Esophagus squamous epithelium (tissue), 5 donors: ENCODE results near the gene CST3. TPM values are rescaled to one million over a fixed set of nuclear protein-coding genes. Genes with fewer than 3 reads are reported as not detected.

Experiments
- DNase-seq: peaks from one replicate; lab custom pipeline; 2025; lab: John Stamatoyannopoulos, UW
- H3K27ac ChIP-seq, 4 donors: fragments of 200-600 bp; sonication (generic); one replicate each; pipeline ENCODE4 v1.5.1; 2016 to 2019; ENCODE audit warnings: mild to moderate bottlenecking in 1 of 4
- H3K27me3 ChIP-seq, 4 donors: fragments of 200-600 bp; sonication (generic); 1 replicate in 3 of 4; 2 replicates in 1 of 4; pipeline versions ENCODE4 v1.5.1 to v1.6.0; 2017 to 2021; ENCODE audit warnings: antibody characterized with exemption in 1 of 4
- H3K36me3 ChIP-seq, 3 donors: fragments of 200-600 bp; sonication (generic); one replicate each; pipeline ENCODE4 v1.5.1; 2016 to 2019
- H3K4me1 ChIP-seq, 3 donors: fragments of 200-600 bp; sonication (generic); one replicate each; pipeline ENCODE4 v1.5.1; 2017 to 2019
- H3K4me3 ChIP-seq, 4 donors: fragments of 200-600 bp; sonication (generic); 1 replicate in 3 of 4; 2 replicates in 1 of 4; pipeline ENCODE4 v1.5.1; 2016 to 2019; ENCODE audit warnings: mild to moderate bottlenecking in 2 of 4, moderate library complexity in 1 of 4
- H3K9me3 ChIP-seq, 3 donors: fragments of 200-600 bp; sonication (generic); one replicate each; pipeline ENCODE4 v1.5.1; 2016 to 2019
- CTCF ChIP-seq, 6 experiments: fragments of 450-650 bp in 4 of 6; fragments of 200-600 bp in 2 of 6; sonication (generic) in 2 of 6; IDR thresholded peaks; one replicate each; pipeline ENCODE4 v1.5.1; 2016 to 2019; ENCODE audit warnings: antibody characterized with exemption in 6 of 6, mild to moderate bottlenecking in 4 of 6, moderate library complexity in 4 of 6
- POLR2A ChIP-seq, 4 donors: fragments of 450-650 bp; IDR thresholded peaks; one replicate each; pipeline ENCODE4 v1.6.1; 2017; ENCODE audit warnings: antibody characterized with exemption in 4 of 4, mild to moderate bottlenecking in 4 of 4, moderate library complexity in 3 of 4
- WGBS, 2 donors: methylation state at CpG; one replicate each; pipeline ENCODE4 v1.1.5; 2018; 5-methylcytosine and 5-hydroxymethylcytosine counted together
- intact Hi-C: fragments of 100-400 bp; cut with DNase I; formaldehyde crosslinking; loops from one replicate; pipeline ENCODE4 v1.15.0; 2022
- total RNA-seq, 4 donors: library from RNA; depleted of rRNA; stranded (reverse); fragments of >200 nt; gene quantifications; one replicate each; pipeline ENCODE4 v1.1.0, GENCODE V29; 2016
- donor health status: DM: yes; HTN: yes; CAD: no.

The CST3 gene
- total RNA-seq, 4 donors from 2014 or later, result 323 to 899 (median 600) TPM

DNA sequence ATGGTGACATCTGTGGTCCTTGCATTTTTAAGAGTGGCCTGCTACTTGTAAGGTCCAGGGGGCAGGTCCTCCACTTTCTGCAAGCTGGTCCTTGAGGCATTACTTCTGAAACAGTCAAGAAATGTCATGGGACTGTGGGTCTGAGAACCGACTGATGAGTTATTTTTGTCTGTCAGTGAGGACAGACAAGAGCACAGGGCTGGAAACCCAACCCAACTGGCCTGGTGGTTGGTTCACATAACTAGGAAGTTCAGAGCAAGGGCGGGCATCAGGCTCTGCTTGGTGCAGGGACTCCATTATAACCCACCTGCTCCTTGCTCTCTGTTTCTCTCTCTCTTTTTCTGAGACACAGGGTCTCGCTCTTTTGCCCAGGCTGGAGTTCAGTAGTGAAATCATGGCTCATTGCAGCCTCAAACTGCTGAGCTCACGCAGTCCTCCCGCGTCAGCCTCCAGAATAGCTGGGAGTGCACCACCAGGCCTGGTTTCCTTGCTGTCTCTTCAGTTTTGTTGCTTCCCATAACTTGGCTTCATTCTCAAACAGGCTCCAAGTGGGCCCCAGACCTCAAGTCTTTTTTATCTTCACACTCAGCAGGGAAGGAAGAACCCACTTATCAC is 9.2 kb downstream of the CST3 start:
- H3K4me3 ChIP-seq, result no peak overlapping the region
- H3K36me3 ChIP-seq, result peaks cover 4 to 24% (median 8%) of the 10 kb centered on the region in 3 donors
- no peaks in the 10 kb centered on the region for H3K9me3 ChIP-seq
- TF ChIP-seq CTCF (IDR thresholded peaks at IDR 0.05) (no peak), POLR2A (IDR thresholded peaks at IDR 0.05) (no peak)
- intact Hi-C loops, result no loop called here
- H3K4me1 ChIP-seq, result peaks cover 0 to 54% (median 32%) of the 10 kb centered on the region in 3 donors
- H3K27ac ChIP-seq, result peak overlapping the region; percentile 32 to 82 (median 77)
- no peak for DNase-seq
- 81 to 89% methylated on average over 6 of the region's 6 CpGs for WGBS, 2 donors
- H3K27me3 ChIP-seq, result no peaks in the 10 kb centered on the region

DNA sequence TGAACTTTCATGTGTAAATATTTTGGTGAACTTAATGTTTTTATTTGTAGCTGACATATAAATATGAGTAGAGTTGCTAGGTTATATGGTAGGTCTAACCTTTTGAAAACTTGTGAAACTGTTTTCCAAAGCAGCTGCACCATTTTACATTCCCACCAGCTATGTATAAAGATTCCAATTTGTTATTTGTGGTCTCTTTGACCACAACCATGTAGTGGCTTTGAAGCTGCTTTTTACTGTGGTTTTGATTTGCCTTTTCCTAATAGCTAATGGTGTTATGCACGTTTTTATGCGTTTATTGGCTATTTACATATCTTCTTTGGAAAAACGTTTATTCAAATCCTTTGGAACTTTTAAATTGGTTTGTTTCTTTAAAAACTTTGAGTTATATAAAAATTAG is 10.3 kb downstream of the CST3 start:
- H3K27me3 ChIP-seq, result no peaks in the 10 kb centered on the region
- no peak for DNase-seq
- intact Hi-C loops, result no loop called here
- no peak overlapping the region for H3K4me3 ChIP-seq
- H3K36me3 ChIP-seq, result peaks cover 0 to 14% (median 2%) of the 10 kb centered on the region in 3 donors
- TF ChIP-seq POLR2A (IDR thresholded peaks at IDR 0.05), result no peak
- TF ChIP-seq CTCF (IDR thresholded peaks at IDR 0.05), result no peak
- H3K9me3 ChIP-seq, result no peaks in the 10 kb centered on the region
- 72 to 83% methylated on average over 3 of the region's 3 CpGs for WGBS, 2 donors
- H3K4me1 ChIP-seq, result peaks cover 0 to 57% (median 32%) of the 10 kb centered on the region in 3 donors
- no peak overlapping the region for H3K27ac ChIP-seq

GRCh38 chr20:23626040-23626620 is 11.6 kb downstream of the CST3 start:
- Histone ChIP-seq H3K4me3 (no peak overlapping the region), H3K4me1 (peaks cover 0 to 57% (median 41%) of the 10 kb centered on the region in 3 donors), H3K27me3 (no peaks in the 10 kb centered on the region), H3K27ac (peak overlapping the region in 3 of 4 donors; percentile 36 to 65 (median 38)), H3K9me3 (no peaks in the 10 kb centered on the region), H3K36me3 (peaks cover 0 to under 1% (median 0%) of the 10 kb centered on the region in 3 donors)
- intact Hi-C loops, result no loop called here
- WGBS, 2 donors, result 60 to 67% methylated on average over 3 to 4 of the region's 4 CpGs
- peak in 1 of 6 experiments; percentile 5 for TF ChIP-seq CTCF (IDR thresholded peaks at IDR 0.05)
- no peak for TF ChIP-seq POLR2A (IDR thresholded peaks at IDR 0.05)
- DNase-seq, result no peak

DNA sequence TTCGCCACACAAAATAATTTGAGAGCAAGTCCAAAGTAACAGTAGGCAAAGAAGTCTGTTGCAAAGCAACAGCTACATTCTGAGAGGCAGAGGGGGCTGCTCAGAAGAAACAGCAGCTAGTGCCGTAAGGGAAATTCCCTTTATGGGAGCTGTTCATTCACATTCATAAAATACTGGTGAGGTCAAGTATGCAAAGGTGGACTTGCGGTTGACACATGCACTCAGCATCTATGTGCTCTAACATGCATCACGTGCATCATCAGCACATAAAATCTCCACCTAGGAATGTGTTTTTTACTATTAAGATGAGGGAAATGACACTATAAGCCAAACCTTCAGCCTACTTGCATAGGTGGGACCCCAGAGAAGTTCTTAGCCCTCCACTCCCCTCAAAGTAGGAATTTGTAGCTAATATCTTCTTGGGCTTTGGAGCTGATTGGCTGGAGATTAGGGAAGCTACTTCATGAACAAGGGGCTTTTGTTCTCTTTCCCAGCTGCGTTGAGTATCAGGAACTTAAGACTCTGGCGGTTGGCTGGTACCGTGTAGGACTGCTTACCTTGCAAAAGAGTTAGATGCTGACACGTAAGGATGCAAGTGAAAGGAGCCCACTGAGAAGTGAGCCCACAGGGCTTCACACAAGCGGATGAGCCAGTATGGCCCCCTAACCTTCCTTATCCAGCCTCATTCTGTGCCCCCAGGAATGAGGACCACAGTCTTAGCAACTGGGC is 12.4 kb downstream of the CST3 start:
- TF ChIP-seq POLR2A (IDR thresholded peaks at IDR 0.05) (no peak), CTCF (IDR thresholded peaks at IDR 0.05) (no peak)
- Histone ChIP-seq H3K4me1 (peaks cover 0 to 57% (median 41%) of the 10 kb centered on the region in 3 donors), H3K27ac (peak overlapping the region in 2 of 4 donors; percentile 38 to 65), H3K4me3 (no peak overlapping the region), H3K36me3 (no peaks in the 10 kb centered on the region), H3K9me3 (no peaks in the 10 kb centered on the region), H3K27me3 (no peaks in the 10 kb centered on the region)
- WGBS, 2 donors, result 66 to 86% methylated on average over 5 to 9 of the region's 9 CpGs
- intact Hi-C loops, result no loop called here
- no peak for DNase-seq

GRCh38 chr20:23624324-23624691 is 13.4 kb downstream of the CST3 start:
- no peaks in the 10 kb centered on the region for H3K36me3 ChIP-seq
- DNase-seq, result no peak
- WGBS, 2 donors, result 49 to 78% methylated on average over 2 of the region's 2 CpGs
- no peak overlapping the region for H3K4me3 ChIP-seq
- no peak for TF ChIP-seq CTCF (IDR thresholded peaks at IDR 0.05)
- TF ChIP-seq POLR2A (IDR thresholded peaks at IDR 0.05), result no peak
- H3K4me1 ChIP-seq, result peaks cover 0 to 48% (median 35%) of the 10 kb centered on the region in 3 donors
- H3K27ac ChIP-seq, result peak overlapping the region; percentile 74 to 93 (median 90)
- intact Hi-C loops, result no loop called here
- H3K9me3 ChIP-seq, result no peaks in the 10 kb centered on the region
- no peaks in the 10 kb centered on the region for H3K27me3 ChIP-seq
